Esophagus muscularis mucosa (tissue), 4 donors: ENCODE results near the gene TACC2. TPM values are rescaled to one million over a fixed set of nuclear protein-coding genes. Genes with fewer than 3 reads are reported as not detected.

Experiments used
- DNase-seq: peaks from one replicate; pipeline ENCODE4 v3.0.0-alpha.2; 2017; ENCODE audit errors: extremely low spot score
- H3K27ac ChIP-seq, 4 donors: fragments of 200-600 bp; sonication (generic); replicated peaks in 1 of 4; 1 replicate in 3 of 4; 2 replicates in 1 of 4; pipeline ENCODE4 v1.5.1; 2016 to 2019; ENCODE audit warnings: mild to moderate bottlenecking in 1 of 4
- H3K27me3 ChIP-seq, 4 donors: fragments of 200-600 bp; sonication (generic); one replicate each; pipeline versions ENCODE4 v1.5.1 to v1.6.0; 2016 to 2019
- H3K36me3 ChIP-seq, 4 donors: fragments of 200-600 bp; sonication (generic); one replicate each; pipeline ENCODE4 v1.5.1; 2016 to 2019
- H3K4me1 ChIP-seq, 4 donors: fragments of 200-600 bp; sonication (generic); one replicate each; pipeline ENCODE4 v1.5.1; 2016 to 2019
- H3K4me3 ChIP-seq, 4 donors: fragments of 200-600 bp; sonication (generic); 1 replicate in 2 of 4; 2 replicates in 2 of 4; pipeline ENCODE4 v1.5.1; 2016 to 2019; ENCODE audit warnings: mild to moderate bottlenecking in 4 of 4, moderate library complexity in 1 of 4
- H3K9me3 ChIP-seq, 4 donors: fragments of 200-600 bp; sonication (generic); 1 replicate in 3 of 4; 2 replicates in 1 of 4; pipeline ENCODE4 v1.5.1; 2016 to 2019
- CTCF ChIP-seq, 3 experiments: fragments of 200-600 bp in 2 of 3; fragments of 450-650 bp in 1 of 3; sonication (generic) in 2 of 3; IDR thresholded peaks; one replicate each; pipeline ENCODE4 v1.5.1; 2017 to 2019; ENCODE audit warnings: antibody characterized with exemption in 3 of 3, mild to moderate bottlenecking in 2 of 3, moderate library complexity in 1 of 3
- EP300 ChIP-seq: sonication (generic); formaldehyde crosslinking; IDR thresholded peaks from one replicate; pipeline ENCODE4 v1.6.1; 2017; ENCODE audit warnings: antibody characterized with exemption
- POLR2A ChIP-seq: fragments of 450-650 bp; IDR thresholded peaks from one replicate; pipeline ENCODE4 v1.6.1; 2017; ENCODE audit warnings: antibody characterized with exemption, moderate library complexity, mild to moderate bottlenecking, low read depth
- POLR2AphosphoS5 ChIP-seq, 2 donors: sonication (generic); formaldehyde crosslinking; IDR thresholded peaks; one replicate each; pipeline ENCODE4 v1.6.1; 2017; ENCODE audit warnings: antibody characterized with exemption in 2 of 2
- WGBS: methylation state at CpG from one replicate; pipeline ENCODE4 v1.1.5; 2018; 5-methylcytosine and 5-hydroxymethylcytosine counted together
- intact Hi-C: fragments of 100-400 bp; cut with DNase I; formaldehyde crosslinking; loops from one replicate; pipeline ENCODE4 v1.15.1; 2023
- total RNA-seq, 4 donors: library from RNA; depleted of rRNA; stranded (reverse); fragments of >200 nt; gene quantifications; one replicate each; pipeline versions ENCODE4 v1.1.0 to v1.2.1, GENCODE V29; 2016

TACC2 gene
- total RNA-seq, 4 donors from 2014 or later, result 53.7 to 99.4 (median 75.6) TPM

DNA sequence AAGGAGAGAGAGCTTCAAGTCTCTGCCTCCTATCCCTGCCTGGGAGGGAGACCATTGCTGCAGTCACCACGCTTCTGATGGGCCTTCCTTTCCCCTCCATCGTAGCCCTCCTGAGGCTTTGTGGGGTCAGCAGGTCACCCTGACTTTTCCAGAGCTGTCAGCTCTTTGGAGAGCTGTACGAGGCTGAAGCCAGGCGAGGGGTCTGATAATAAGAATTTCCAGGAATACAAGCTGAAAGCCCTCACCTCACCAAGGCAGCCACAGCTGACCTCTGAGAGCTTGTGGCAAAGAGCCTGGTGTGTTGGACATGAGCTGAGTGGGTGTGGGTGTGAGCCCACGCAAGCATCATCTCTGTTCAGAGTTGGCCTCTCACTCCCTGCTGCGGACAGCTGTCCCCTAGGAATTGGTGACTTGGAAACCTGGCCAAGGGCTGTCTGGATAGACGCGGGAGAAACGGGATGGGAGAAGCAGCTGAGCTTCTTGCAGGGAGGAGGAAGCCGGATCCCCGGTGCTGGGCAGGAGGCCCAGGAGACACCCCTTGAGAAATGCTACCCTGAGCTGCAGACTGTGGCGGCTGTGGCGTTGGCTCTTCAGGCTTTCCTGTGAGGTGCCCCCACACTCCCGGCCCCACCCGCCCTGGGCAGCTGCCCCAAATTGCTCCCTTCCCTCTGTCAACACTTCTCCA lies 160.1 kb downstream of the TACC2 start:
- H3K4me3 ChIP-seq, result peak overlapping the region in 3 of 4 donors; percentile 21 to 30 (median 22)
- intact Hi-C loops, result loop anchor here (5.0 kb wide), 1 partner anchor 108 kb away; no protein-coding TSS in a partner anchor
- peaks cover 0 to 4% (median 0%) of the 10 kb centered on the region in 4 donors for H3K9me3 ChIP-seq
- H3K27ac ChIP-seq, result peak overlapping the region; percentile 79 to 90 (median 86)
- H3K27me3 ChIP-seq, result no peaks in the 10 kb centered on the region
- H3K36me3 ChIP-seq, result peaks cover 0 to 23% (median 13%) of the 10 kb centered on the region in 4 donors
- WGBS, result 49% methylated on average over 14 of the region's 15 CpGs
- TF ChIP-seq EP300, result no peak
- no peak for TF ChIP-seq POLR2A
- TF ChIP-seq CTCF (IDR thresholded peaks at IDR 0.05), result no peak
- no peak for TF ChIP-seq POLR2AphosphoS5 (IDR thresholded peaks at IDR 0.05)
- no peak for DNase-seq
- H3K4me1 ChIP-seq, result peaks cover 69 to 79% (median 73%) of the 10 kb centered on the region in 4 donors

- DNase-seq, result no peak
- TF ChIP-seq POLR2A (no peak), POLR2AphosphoS5 (IDR thresholded peaks at IDR 0.05) (peak; percentile 39 to 54), CTCF (IDR thresholded peaks at IDR 0.05) (no peak), EP300 (no peak)
- no peaks in the 10 kb centered on the region for H3K27me3 ChIP-seq
- intact Hi-C loops, result loop anchor here (5.0 kb wide), 1 partner anchor 107 kb away; no protein-coding TSS in a partner anchor
- peak overlapping the region; percentile 79 to 90 (median 86) for H3K27ac ChIP-seq
- H3K4me3 ChIP-seq, result peak overlapping the region; percentile 4 to 30 (median 22)
- H3K36me3 ChIP-seq, result peaks cover 0 to 15% (median 10%) of the 10 kb centered on the region in 4 donors
- peaks cover 77 to 83% (median 78%) of the 10 kb centered on the region in 4 donors for H3K4me1 ChIP-seq
- H3K9me3 ChIP-seq, result peaks cover 0 to 4% (median 0%) of the 10 kb centered on the region in 4 donors
- 56% methylated on average over 6 of the region's 41 CpGs for WGBS
These were observed 160.9 kb downstream of the TACC2 start for GRCh38 chr10:122149561-122150505.

DNA sequence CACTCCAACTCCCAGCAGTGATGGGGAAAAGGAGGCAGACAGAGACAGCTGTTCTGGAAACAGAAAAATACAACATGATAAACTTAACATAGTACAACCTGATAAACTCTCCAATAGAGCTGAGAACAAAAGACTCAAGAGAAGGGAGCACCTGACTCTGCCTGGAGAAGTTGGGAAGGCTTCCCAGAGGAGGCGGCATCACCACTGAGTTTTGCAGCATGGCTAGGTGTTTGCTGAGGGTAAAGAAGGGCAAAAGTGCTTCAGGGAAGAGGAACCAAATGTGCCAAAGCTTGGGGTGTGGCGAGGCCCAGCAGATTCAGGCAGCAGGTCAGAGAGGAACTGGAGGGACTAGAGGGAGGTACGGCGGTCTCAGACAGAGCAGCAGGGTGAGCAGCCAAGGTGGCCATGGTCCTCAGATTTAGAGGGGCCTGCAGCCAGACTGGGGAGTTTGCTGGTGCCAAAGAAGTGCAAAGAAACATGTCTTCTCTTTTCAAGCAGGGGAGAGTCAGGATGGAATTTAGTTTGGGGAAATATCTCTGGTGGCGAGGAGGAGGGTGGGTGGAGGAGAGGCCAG lies 162.2 kb downstream of the TACC2 start:
- peak overlapping the region; percentile 79 to 90 (median 86) for H3K27ac ChIP-seq
- no peaks in the 10 kb centered on the region for H3K9me3 ChIP-seq
- peaks cover 87 to 97% (median 89%) of the 10 kb centered on the region in 4 donors for H3K4me1 ChIP-seq
- intact Hi-C loops, result no loop called here
- no peak overlapping the region for H3K4me3 ChIP-seq
- H3K36me3 ChIP-seq, result peaks cover 0 to 4% (median 0%) of the 10 kb centered on the region in 4 donors
- H3K27me3 ChIP-seq, result no peaks in the 10 kb centered on the region
- no peak for DNase-seq
- no peak for TF ChIP-seq CTCF (IDR thresholded peaks at IDR 0.05)
- TF ChIP-seq POLR2AphosphoS5 (IDR thresholded peaks at IDR 0.05), result no peak
- no peak for TF ChIP-seq EP300
- WGBS, result 92% methylated on average over 5 of the region's 5 CpGs

DNA sequence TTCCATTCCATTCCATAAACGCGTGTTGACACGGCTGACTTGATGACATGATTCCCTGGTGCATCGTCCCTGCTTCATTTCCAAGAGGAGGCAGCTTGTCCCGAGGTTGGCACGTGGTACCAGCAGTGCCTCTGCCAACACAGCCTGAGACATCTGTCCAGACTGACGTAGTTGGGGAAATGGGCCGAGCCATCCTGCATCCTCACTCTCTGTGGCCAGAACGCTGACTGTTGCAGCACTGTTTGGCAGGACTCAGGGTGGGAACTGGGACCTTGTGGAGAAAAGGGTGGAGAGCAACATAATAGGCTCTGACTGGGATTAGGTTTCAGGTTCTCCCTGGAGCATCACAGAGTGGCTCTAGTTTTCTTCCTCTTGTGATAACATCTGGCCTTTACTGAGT lies 163.6 kb downstream of the TACC2 start:
- Histone ChIP-seq H3K9me3 (no peaks in the 10 kb centered on the region), H3K27me3 (no peaks in the 10 kb centered on the region), H3K27ac (peak overlapping the region; percentile 79 to 90 (median 86)), H3K36me3 (peaks cover 0 to under 1% (median 0%) of the 10 kb centered on the region in 4 donors), H3K4me3 (no peak overlapping the region), H3K4me1 (peaks cover 77 to 99% (median 90%) of the 10 kb centered on the region in 4 donors)
- WGBS, result 30% methylated on average over 6 of the region's 9 CpGs
- TF ChIP-seq POLR2A, result no peak
- peak; percentile 29 for TF ChIP-seq EP300
- no peak for TF ChIP-seq CTCF (IDR thresholded peaks at IDR 0.05)
- peak; percentile 81 to 95 for TF ChIP-seq POLR2AphosphoS5 (IDR thresholded peaks at IDR 0.05)
- intact Hi-C loops, result no loop called here
- DNase-seq, result peak; percentile 95
